CD4-positive, alpha-beta memory T cell (primary cell): ENCODE measurements around the gene SFT2D1. TPM values are rescaled to one million over a fixed set of nuclear protein-coding genes. Genes with fewer than 3 reads are reported as not detected.

Experiments
- CTCF ChIA-PET: fragments of 350-600 bp; sonication (Branson Sonifier 250); formaldehyde crosslinking; loops from one replicate; lab custom pipeline; 2021; ENCODE audit warnings: inconsistent platforms; ENCODE audit not compliant: partially characterized antibody; lab: Charles Lee
- POLR2A ChIA-PET: fragments of 350-600 bp; sonication (Branson Sonifier 250); formaldehyde crosslinking; loops from one replicate; lab custom pipeline; 2021; ENCODE audit not compliant: partially characterized antibody; lab: Charles Lee
- DNase-seq, 5 donors: peaks; one replicate each; pipeline versions ENCODE4 v3.0.0 to v3.0.0-alpha.2; 2020 to 2022; ENCODE audit warnings: mixed read lengths in 1 of 5
- H3K27ac ChIP-seq: one replicate; pipeline ENCODE4 v1.7.0; 2013; ENCODE audit warnings: low read depth, low read length
- H3K27me3 ChIP-seq: 2 replicates; pipeline ENCODE4 v1.7.0; 2013; ENCODE audit warnings: mild to moderate bottlenecking, low read length, moderate library complexity; ENCODE audit not compliant: insufficient read depth
- H3K36me3 ChIP-seq: 2 replicates; pipeline ENCODE4 v1.7.0; 2013; ENCODE audit warnings: mild to moderate bottlenecking, low read length, moderate library complexity; ENCODE audit not compliant: insufficient read depth
- H3K4me1 ChIP-seq: 2 replicates; pipeline ENCODE4 v1.7.0; 2013; ENCODE audit warnings: mild to moderate bottlenecking, low read length, moderate library complexity; ENCODE audit not compliant: insufficient read depth
- H3K4me3 ChIP-seq, 2 donors: one replicate each; pipeline ENCODE4 v1.7.0; 2013; ENCODE audit warnings: low read length in 2 of 2, mild to moderate bottlenecking in 1 of 2
- H3K9me3 ChIP-seq, 2 donors: one replicate each; pipeline ENCODE4 v1.7.0; 2013; ENCODE audit warnings: low read length in 2 of 2, control low read depth in 1 of 2; ENCODE audit not compliant: control insufficient read depth in 1 of 2
- H3K27ac Mint-ChIP-seq, 7 donors: one replicate each; pipeline ENCODE4 v1.8.0; 2020 to 2021; ENCODE audit warnings: mixed read lengths in 7 of 7, mild to moderate bottlenecking in 6 of 7, inconsistent platforms in 3 of 7, moderate library complexity in 3 of 7
- H3K27me3 Mint-ChIP-seq, 2 donors: one replicate each; pipeline ENCODE4 v1.8.0; 2020 to 2021; ENCODE audit warnings: mixed read lengths in 2 of 2
- H3K36me3 Mint-ChIP-seq, 2 donors: one replicate each; pipeline ENCODE4 v1.8.0; 2020 to 2021; ENCODE audit warnings: mixed read lengths in 2 of 2, inconsistent platforms in 1 of 2, mild to moderate bottlenecking in 1 of 2
- H3K4me1 Mint-ChIP-seq, 4 donors: one replicate each; pipeline ENCODE4 v1.8.0; 2020 to 2021; ENCODE audit warnings: mixed read lengths in 4 of 4, mild to moderate bottlenecking in 1 of 4
- H3K4me3 Mint-ChIP-seq, 8 donors: one replicate each; pipeline ENCODE4 v1.8.0; 2020 to 2021; ENCODE audit warnings: mixed read lengths in 8 of 8, mild to moderate bottlenecking in 7 of 8, moderate library complexity in 6 of 8, inconsistent platforms in 3 of 8
- H3K9me3 Mint-ChIP-seq, 8 donors: one replicate each; pipeline ENCODE4 v1.8.0; 2020 to 2021; ENCODE audit warnings: mixed read lengths in 8 of 8, mild to moderate bottlenecking in 5 of 8, inconsistent platforms in 3 of 8, moderate library complexity in 1 of 8
- intact Hi-C: fragments of 100-400 bp; cut with micrococcal nuclease; formaldehyde crosslinking; loops from one replicate; pipeline ENCODE4 v1.15.1; 2023
- polyA plus RNA-seq, 2 donors: library from polyadenylated mRNA; unstranded; fragments of 300-500 nt; fragmentation: Illumina TruSeq; gene quantifications; one replicate each; pipeline ENCODE4 v1.2.3, GENCODE V29; 2021
- total RNA-seq, 2 experiments: library from RNA; stranded (reverse); gene quantifications; one replicate each; pipeline ENCODE4 v1.2.3, GENCODE V29; 2021

SFT2D1 gene
- total and polyA plus RNA-seq, 4 experiments from 2014 or later: 37.3 to 70.3 (median 38.9) TPM

GRCh38 chr6:166285233-166285632, 57.1 kb downstream of the SFT2D1 start:
- H3K27me3 ChIP-seq: no peaks in the 10 kb centered on the region
- H3K27me3 Mint-ChIP-seq: peaks cover 0 to 3% of the 10 kb centered on the region in 2 donors
- no peak overlapping the region for H3K4me3 ChIP-seq
- CTCF ChIA-PET: interaction anchor here (0.8 to 6.8 kb wide), 3 partner anchors 9 to 115 kb away, joined by 3 to 37 read pairs (median 18); no protein-coding TSS in a partner anchor
- POLR2A ChIA-PET: no interaction called here
- DNase-seq: no peak
- H3K9me3 Mint-ChIP-seq: no peaks in the 10 kb centered on the region
- H3K27ac Mint-ChIP-seq: peak overlapping the region in 1 of 7 donors; percentile 22
- H3K4me1 ChIP-seq: no peaks in the 10 kb centered on the region
- H3K36me3 Mint-ChIP-seq: no peaks in the 10 kb centered on the region
- H3K9me3 ChIP-seq: no peaks in the 10 kb centered on the region
- no peak overlapping the region for H3K4me3 Mint-ChIP-seq
- no peak overlapping the region for H3K27ac ChIP-seq
- no peaks in the 10 kb centered on the region for H3K4me1 Mint-ChIP-seq
- H3K36me3 ChIP-seq: no peaks in the 10 kb centered on the region
- intact Hi-C loops: no loop called here

- no peak for DNase-seq
- no peak overlapping the region for H3K27ac Mint-ChIP-seq
- CTCF ChIA-PET: interaction anchor here (0.8 to 6.8 kb wide), 4 partner anchors 8 to 490 kb away, joined by 3 to 37 read pairs (median 10); no protein-coding TSS in a partner anchor
- Histone ChIP-seq H3K27ac (no peak overlapping the region), H3K27me3 (no peaks in the 10 kb centered on the region), H3K9me3 (no peaks in the 10 kb centered on the region), H3K4me1 (no peaks in the 10 kb centered on the region), H3K36me3 (no peaks in the 10 kb centered on the region), H3K4me3 (no peak overlapping the region)
- POLR2A ChIA-PET: no interaction called here
- intact Hi-C loops: no loop called here
- no peaks in the 10 kb centered on the region for H3K9me3 Mint-ChIP-seq
- H3K36me3 Mint-ChIP-seq: no peaks in the 10 kb centered on the region
- no peaks in the 10 kb centered on the region for H3K4me1 Mint-ChIP-seq
- H3K4me3 Mint-ChIP-seq: no peak overlapping the region
- peaks cover 0 to 3% of the 10 kb centered on the region in 2 donors for H3K27me3 Mint-ChIP-seq
These were observed 57.7 kb downstream of the SFT2D1 start for GRCh38 chr6:166284640-166285039.

- no peak overlapping the region for H3K27ac ChIP-seq
- no peak for DNase-seq
- H3K4me3 Mint-ChIP-seq: no peak overlapping the region
- no peaks in the 10 kb centered on the region for H3K4me1 ChIP-seq
- peaks cover 0 to 3% of the 10 kb centered on the region in 2 donors for H3K27me3 Mint-ChIP-seq
- CTCF ChIA-PET: interaction anchor here (0.9 to 6.8 kb wide), 2 partner anchors 23 to 117 kb away, joined by 3 to 37 read pairs; no protein-coding TSS in a partner anchor
- intact Hi-C loops: no loop called here
- H3K36me3 ChIP-seq: no peaks in the 10 kb centered on the region
- POLR2A ChIA-PET: no interaction called here
- H3K4me1 Mint-ChIP-seq: no peaks in the 10 kb centered on the region
- no peaks in the 10 kb centered on the region for H3K9me3 ChIP-seq
- H3K27ac Mint-ChIP-seq: peak overlapping the region in 1 of 7 donors; percentile 50
- no peaks in the 10 kb centered on the region for H3K27me3 ChIP-seq
- no peaks in the 10 kb centered on the region for H3K36me3 Mint-ChIP-seq
- no peak overlapping the region for H3K4me3 ChIP-seq
- H3K9me3 Mint-ChIP-seq: no peaks in the 10 kb centered on the region
These were observed 59.8 kb downstream of the SFT2D1 start for GRCh38 chr6:166282394-166283032.

- H3K36me3 ChIP-seq: no peaks in the 10 kb centered on the region
- Mint-ChIP-seq H3K36me3 (no peaks in the 10 kb centered on the region), H3K4me1 (peaks cover 0 to under 1% (median under 1%) of the 10 kb centered on the region in 4 donors), H3K27me3 (peaks cover 0 to 4% of the 10 kb centered on the region in 2 donors), H3K27ac (no peak overlapping the region), H3K9me3 (no peaks in the 10 kb centered on the region), H3K4me3 (no peak overlapping the region)
- H3K4me1 ChIP-seq: no peaks in the 10 kb centered on the region
- H3K9me3 ChIP-seq: no peaks in the 10 kb centered on the region
- intact Hi-C loops: no loop called here
- ChIA-PET POLR2A (interaction anchor here (1.2 kb wide), 1 partner anchor 22 kb away, joined by 4 read pairs; no protein-coding TSS in a partner anchor), CTCF (interaction anchor here (0.7 to 6.8 kb wide), 5 partner anchors 45 to 481 kb away, joined by 3 to 37 read pairs (median 3); no protein-coding TSS in a partner anchor)
- H3K27me3 ChIP-seq: no peaks in the 10 kb centered on the region
- no peak overlapping the region for H3K27ac ChIP-seq
- H3K4me3 ChIP-seq: no peak overlapping the region
- DNase-seq: no peak
These were observed 61.2 kb downstream of the SFT2D1 start for GRCh38 chr6:166281104-166281503.

GRCh38 chr6:166279393-166279679, 63.0 kb downstream of the SFT2D1 start:
- H3K4me3 Mint-ChIP-seq: no peak overlapping the region
- peaks cover 0 to 8% (median 6%) of the 10 kb centered on the region in 4 donors for H3K4me1 Mint-ChIP-seq
- no peak overlapping the region for H3K4me3 ChIP-seq
- no peaks in the 10 kb centered on the region for H3K9me3 ChIP-seq
- H3K27ac Mint-ChIP-seq: no peak overlapping the region
- peaks cover 0 to 4% of the 10 kb centered on the region in 2 donors for H3K27me3 Mint-ChIP-seq
- no peaks in the 10 kb centered on the region for H3K9me3 Mint-ChIP-seq
- CTCF ChIA-PET: interaction anchor here (1.0 to 6.8 kb wide), 5 partner anchors 20 to 156 kb away, joined by 3 to 37 read pairs (median 4); no protein-coding TSS in a partner anchor
- no peaks in the 10 kb centered on the region for H3K36me3 ChIP-seq
- H3K27ac ChIP-seq: no peak overlapping the region
- intact Hi-C loops: no loop called here
- peaks cover 4% of the 10 kb centered on the region for H3K4me1 ChIP-seq
- no peak for DNase-seq
- no peaks in the 10 kb centered on the region for H3K36me3 Mint-ChIP-seq
- POLR2A ChIA-PET: no interaction called here
- no peaks in the 10 kb centered on the region for H3K27me3 ChIP-seq

GRCh38 chr6:166278579-166279392, 63.6 kb downstream of the SFT2D1 start:
- Mint-ChIP-seq H3K27me3 (peaks cover 0 to 4% of the 10 kb centered on the region in 2 donors), H3K36me3 (no peaks in the 10 kb centered on the region), H3K4me1 (peaks cover 0 to 8% (median 6%) of the 10 kb centered on the region in 4 donors), H3K27ac (no peak overlapping the region), H3K9me3 (no peaks in the 10 kb centered on the region), H3K4me3 (no peak overlapping the region)
- DNase-seq: no peak
- Histone ChIP-seq H3K27ac (no peak overlapping the region), H3K4me1 (peaks cover 4% of the 10 kb centered on the region), H3K9me3 (no peaks in the 10 kb centered on the region), H3K36me3 (no peaks in the 10 kb centered on the region), H3K4me3 (no peak overlapping the region), H3K27me3 (no peaks in the 10 kb centered on the region)
- intact Hi-C loops: no loop called here
- POLR2A ChIA-PET: no interaction called here
- CTCF ChIA-PET: interaction anchor here (1.0 to 1.6 kb wide), 3 partner anchors 19 to 157 kb away, joined by 3 to 5 read pairs (median 4); no protein-coding TSS in a partner anchor
